ENCODE results near the gene KRT82. TPM values are rescaled to one million over a fixed set of nuclear protein-coding genes. Genes with fewer than 3 reads are reported as not detected.

KRT82 gene
- total and polyA plus RNA-seq, 7 experiments from 2014 or later = not detected

GRCh38 chr12:52418576-52419110, 12.5 kb upstream of the KRT82 start:
- Histone ChIP-seq H3K27me3 (ENCODE audit: control insufficient read depth in 2 of 2, insufficient read depth in 2 of 2, low read length in 2 of 2) (no peaks in the 10 kb centered on the region), H3K4me3 (ENCODE audit: low read length) (no peak overlapping the region), H3K4me1 (ENCODE audit: control insufficient read depth in 2 of 2, insufficient read depth in 2 of 2, low read length in 2 of 2) (no peaks in the 10 kb centered on the region), H3K27ac (ENCODE audit: low read depth, low read length) (no peak overlapping the region), H3K36me3 (ENCODE audit: control insufficient read depth in 2 of 3, insufficient read depth in 3 of 3, low read length in 3 of 3) (no peaks in the 10 kb centered on the region), H3K9me3 (ENCODE audit: control insufficient read depth in 2 of 3, low read length in 3 of 3) (no peaks in the 10 kb centered on the region)
- ChIA-PET POLR2A (no interaction called here), CTCF (no interaction called here)
- Mint-ChIP-seq H3K36me3 (no peaks in the 10 kb centered on the region), H3K4me1 (peaks cover 0 to 5% (median 0%) of the 10 kb centered on the region in 7 donors), H3K27me3 (peaks cover 0 to 20% (median 0%) of the 10 kb centered on the region in 5 donors), H3K9me3 (peaks cover 0 to 1% (median 0%) of the 10 kb centered on the region in 11 donors), H3K27ac (no peak overlapping the region), H3K4me3 (no peak overlapping the region)
- DNase-seq = no peak
- intact Hi-C loops (cut with micrococcal nuclease) = no loop called here
- ATAC-seq = no peak

- Histone ChIP-seq H3K9me3 (ENCODE audit: control insufficient read depth in 2 of 3, low read length in 3 of 3) (no peaks in the 10 kb centered on the region), H3K4me3 (ENCODE audit: low read length) (no peak overlapping the region), H3K27ac (ENCODE audit: low read depth, low read length) (no peak overlapping the region), H3K4me1 (ENCODE audit: control insufficient read depth in 2 of 2, insufficient read depth in 2 of 2, low read length in 2 of 2) (no peaks in the 10 kb centered on the region), H3K27me3 (ENCODE audit: control insufficient read depth in 2 of 2, insufficient read depth in 2 of 2, low read length in 2 of 2) (no peaks in the 10 kb centered on the region), H3K36me3 (ENCODE audit: control insufficient read depth in 2 of 3, insufficient read depth in 3 of 3, low read length in 3 of 3) (no peaks in the 10 kb centered on the region)
- Mint-ChIP-seq H3K36me3 (no peaks in the 10 kb centered on the region), H3K4me1 (peaks cover 0 to 5% (median 0%) of the 10 kb centered on the region in 7 donors), H3K27ac (no peak overlapping the region), H3K9me3 (peaks cover 0 to 1% (median 0%) of the 10 kb centered on the region in 11 donors), H3K4me3 (no peak overlapping the region), H3K27me3 (peaks cover 0 to 16% (median 7%) of the 10 kb centered on the region in 5 donors)
- ChIA-PET CTCF (no interaction called here), POLR2A (no interaction called here)
- intact Hi-C loops (cut with micrococcal nuclease) = no loop called here
- ATAC-seq (no peak), DNase-seq (no peak)
These were observed 11.6 kb upstream of the KRT82 start for GRCh38 chr12:52417740-52418139.

DNA sequence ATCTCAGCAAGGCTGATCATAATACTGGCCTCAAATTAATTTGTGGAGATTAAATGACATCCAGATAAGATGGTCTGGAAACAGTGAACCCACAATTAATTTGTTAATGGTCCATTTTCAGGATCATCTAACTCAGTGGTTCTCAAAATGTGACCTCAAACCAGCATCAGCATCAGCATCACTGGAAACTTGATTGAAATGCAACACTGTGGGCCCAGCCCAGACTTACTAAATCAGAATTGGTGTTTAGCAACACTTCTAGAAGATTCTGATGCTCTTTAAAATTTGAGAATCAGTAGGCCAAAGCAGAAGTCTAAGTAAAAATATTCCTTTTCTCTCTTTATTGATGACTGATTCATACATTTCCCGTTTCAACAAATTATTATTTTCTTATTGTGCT, 10.7 kb upstream of the KRT82 start:
- H3K4me3 ChIP-seq (ENCODE audit: low read length) = no peak overlapping the region
- no peak for ATAC-seq
- no peaks in the 10 kb centered on the region for H3K4me1 ChIP-seq (ENCODE audit: control insufficient read depth in 2 of 2, insufficient read depth in 2 of 2, low read length in 2 of 2)
- CTCF ChIA-PET = no interaction called here
- POLR2A ChIA-PET = no interaction called here
- Mint-ChIP-seq H3K27me3 (peaks cover 0 to 15% (median 10%) of the 10 kb centered on the region in 5 donors), H3K4me1 (peaks cover 0 to 5% (median 0%) of the 10 kb centered on the region in 7 donors), H3K9me3 (peaks cover 0 to 1% (median 0%) of the 10 kb centered on the region in 11 donors), H3K36me3 (no peaks in the 10 kb centered on the region), H3K4me3 (no peak overlapping the region), H3K27ac (no peak overlapping the region)
- H3K27ac ChIP-seq (ENCODE audit: low read depth, low read length) = no peak overlapping the region
- H3K9me3 ChIP-seq (ENCODE audit: control insufficient read depth in 2 of 3, low read length in 3 of 3) = no peaks in the 10 kb centered on the region
- H3K27me3 ChIP-seq (ENCODE audit: control insufficient read depth in 2 of 2, insufficient read depth in 2 of 2, low read length in 2 of 2) = no peaks in the 10 kb centered on the region
- intact Hi-C loops (cut with micrococcal nuclease) = no loop called here
- H3K36me3 ChIP-seq (ENCODE audit: control insufficient read depth in 2 of 3, insufficient read depth in 3 of 3, low read length in 3 of 3) = no peaks in the 10 kb centered on the region
- no peak for DNase-seq

DNA sequence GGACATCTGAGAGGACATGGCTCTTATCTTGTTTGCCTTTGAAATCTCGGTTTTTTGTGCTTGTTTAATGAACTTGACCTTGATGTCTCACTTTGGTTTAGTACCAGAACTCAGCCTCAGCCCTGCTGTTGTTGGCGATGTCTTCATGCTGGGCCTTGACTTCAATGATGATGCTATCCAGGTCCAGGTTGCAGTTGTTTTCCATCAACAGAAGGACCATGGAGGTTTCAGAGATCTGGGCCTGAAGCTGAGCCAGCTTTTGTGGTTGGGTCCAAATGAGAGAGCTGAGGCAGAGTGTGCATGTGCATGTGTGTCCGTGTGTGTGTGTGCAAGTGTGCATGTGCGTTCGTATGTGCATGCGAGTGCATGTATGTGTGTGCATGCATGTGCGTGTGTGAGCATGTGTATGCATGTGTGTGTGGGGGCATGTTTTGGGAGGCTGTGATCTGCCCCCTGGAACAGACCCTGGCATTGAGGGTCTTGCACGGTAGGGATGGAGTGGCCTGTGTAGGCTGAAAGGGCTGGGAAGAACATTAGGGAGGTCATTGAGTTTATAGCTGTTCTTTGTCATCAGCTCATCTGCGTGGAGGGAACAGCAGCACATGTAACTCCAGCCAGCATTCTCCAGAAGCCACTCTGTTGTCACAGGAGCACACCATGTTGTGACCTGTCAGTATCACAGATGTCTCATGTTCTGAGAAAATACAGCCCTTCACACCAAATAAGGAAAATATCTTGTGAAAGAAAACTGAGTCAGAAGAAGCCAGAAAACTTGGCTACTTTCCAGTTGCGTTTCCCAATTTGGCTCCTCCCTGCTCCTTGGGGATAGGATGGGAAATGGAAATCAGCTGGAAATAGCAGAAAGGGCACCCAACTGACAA, 10.0 kb upstream of the KRT82 start:
- Mint-ChIP-seq H3K4me1 (peaks cover 0 to 5% (median 0%) of the 10 kb centered on the region in 7 donors), H3K27me3 (peaks cover 0 to 17% (median 10%) of the 10 kb centered on the region in 5 donors), H3K4me3 (no peak overlapping the region), H3K36me3 (no peaks in the 10 kb centered on the region), H3K9me3 (peaks cover 0 to 1% (median 0%) of the 10 kb centered on the region in 11 donors), H3K27ac (no peak overlapping the region)
- intact Hi-C loops (cut with micrococcal nuclease) = no loop called here
- no peaks in the 10 kb centered on the region for H3K27me3 ChIP-seq (ENCODE audit: control insufficient read depth in 2 of 2, insufficient read depth in 2 of 2, low read length in 2 of 2)
- H3K4me3 ChIP-seq (ENCODE audit: low read length) = no peak overlapping the region
- no peak for ATAC-seq
- no peaks in the 10 kb centered on the region for H3K9me3 ChIP-seq (ENCODE audit: control insufficient read depth in 2 of 3, low read length in 3 of 3)
- ChIA-PET CTCF (no interaction called here), POLR2A (no interaction called here)
- H3K4me1 ChIP-seq (ENCODE audit: control insufficient read depth in 2 of 2, insufficient read depth in 2 of 2, low read length in 2 of 2) = no peaks in the 10 kb centered on the region
- H3K27ac ChIP-seq (ENCODE audit: low read depth, low read length) = no peak overlapping the region
- no peak for DNase-seq
- H3K36me3 ChIP-seq (ENCODE audit: control insufficient read depth in 2 of 3, insufficient read depth in 3 of 3, low read length in 3 of 3) = no peaks in the 10 kb centered on the region

GRCh38 chr12:52414936-52415335, 8.8 kb upstream of the KRT82 start:
- Histone ChIP-seq H3K27me3 (ENCODE audit: control insufficient read depth in 2 of 2, insufficient read depth in 2 of 2, low read length in 2 of 2) (no peaks in the 10 kb centered on the region), H3K4me1 (ENCODE audit: control insufficient read depth in 2 of 2, insufficient read depth in 2 of 2, low read length in 2 of 2) (no peaks in the 10 kb centered on the region), H3K4me3 (ENCODE audit: low read length) (no peak overlapping the region), H3K36me3 (ENCODE audit: control insufficient read depth in 2 of 3, insufficient read depth in 3 of 3, low read length in 3 of 3) (no peaks in the 10 kb centered on the region), H3K9me3 (ENCODE audit: control insufficient read depth in 2 of 3, low read length in 3 of 3) (no peaks in the 10 kb centered on the region), H3K27ac (ENCODE audit: low read depth, low read length) (no peak overlapping the region)
- ATAC-seq (no peak), DNase-seq (no peak)
- Mint-ChIP-seq H3K27ac (no peak overlapping the region), H3K36me3 (no peaks in the 10 kb centered on the region), H3K9me3 (peaks cover 0 to 6% (median 0%) of the 10 kb centered on the region in 11 donors), H3K4me3 (no peak overlapping the region), H3K27me3 (peaks cover 0 to 17% (median 10%) of the 10 kb centered on the region in 5 donors), H3K4me1 (peaks cover 0 to 4% (median 0%) of the 10 kb centered on the region in 7 donors)
- POLR2A ChIA-PET = no interaction called here
- CTCF ChIA-PET = no interaction called here
- intact Hi-C loops (cut with micrococcal nuclease) = no loop called here

DNA sequence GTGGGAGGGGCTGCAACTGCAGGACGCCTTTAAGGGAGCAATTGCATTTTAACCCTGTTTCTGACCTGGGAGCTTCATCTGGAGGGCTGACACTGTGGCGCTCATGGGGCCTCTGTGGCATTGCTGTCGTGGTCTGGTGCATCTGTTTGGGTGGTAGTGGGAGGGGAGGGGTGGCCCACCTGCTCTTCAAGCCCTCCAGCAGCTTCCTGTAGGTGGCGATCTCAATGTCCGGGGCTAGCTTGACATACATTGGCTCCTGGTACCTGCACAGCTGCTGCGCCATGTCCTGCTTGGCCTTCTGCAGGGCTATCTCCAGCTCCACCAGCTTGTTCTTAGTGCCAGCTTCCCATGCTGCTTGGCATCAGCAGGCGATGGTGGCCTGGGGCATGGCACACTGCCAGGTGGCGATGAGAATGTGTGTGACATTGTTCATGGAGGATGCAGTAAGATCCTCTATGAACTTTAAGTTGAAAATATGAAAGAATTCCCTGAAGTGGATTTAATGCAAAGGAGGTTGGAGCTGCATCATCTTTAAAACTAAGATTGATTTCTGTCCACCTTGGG, 7.7 kb upstream of the KRT82 start:
- H3K4me1 ChIP-seq (ENCODE audit: control insufficient read depth in 2 of 2, insufficient read depth in 2 of 2, low read length in 2 of 2) = no peaks in the 10 kb centered on the region
- no peak overlapping the region for H3K27ac Mint-ChIP-seq
- peaks cover 0 to 6% (median 0%) of the 10 kb centered on the region in 11 donors for H3K9me3 Mint-ChIP-seq
- no peaks in the 10 kb centered on the region for H3K36me3 ChIP-seq (ENCODE audit: control insufficient read depth in 2 of 3, insufficient read depth in 3 of 3, low read length in 3 of 3)
- H3K4me1 Mint-ChIP-seq = no peaks in the 10 kb centered on the region
- no peaks in the 10 kb centered on the region for H3K9me3 ChIP-seq (ENCODE audit: control insufficient read depth in 2 of 3, low read length in 3 of 3)
- CTCF ChIA-PET = interaction anchor here (0.6 kb wide), 1 partner anchor 66 kb away, joined by 3 read pairs; no protein-coding TSS in a partner anchor
- no peak overlapping the region for H3K4me3 Mint-ChIP-seq
- no peaks in the 10 kb centered on the region for H3K36me3 Mint-ChIP-seq
- intact Hi-C loops (cut with micrococcal nuclease) = no loop called here
- no peak for ATAC-seq
- peaks cover 0 to 17% (median 10%) of the 10 kb centered on the region in 5 donors for H3K27me3 Mint-ChIP-seq
- DNase-seq = no peak
- no peaks in the 10 kb centered on the region for H3K27me3 ChIP-seq (ENCODE audit: control insufficient read depth in 2 of 2, insufficient read depth in 2 of 2, low read length in 2 of 2)
- H3K27ac ChIP-seq (ENCODE audit: low read depth, low read length) = no peak overlapping the region
- POLR2A ChIA-PET = no interaction called here
- no peak overlapping the region for H3K4me3 ChIP-seq (ENCODE audit: low read length)
